NCI-H2107 treated with DMSO at 0.1 percent for 48 hours (cell line): ENCODE measurements around the gene SLC38A1.

Experiments
- DNase-seq: peaks from one replicate; lab custom pipeline; 2025; ENCODE audit not compliant: unreplicated experiment; lab: John Stamatoyannopoulos, UW

Gene SLC38A1

DNA sequence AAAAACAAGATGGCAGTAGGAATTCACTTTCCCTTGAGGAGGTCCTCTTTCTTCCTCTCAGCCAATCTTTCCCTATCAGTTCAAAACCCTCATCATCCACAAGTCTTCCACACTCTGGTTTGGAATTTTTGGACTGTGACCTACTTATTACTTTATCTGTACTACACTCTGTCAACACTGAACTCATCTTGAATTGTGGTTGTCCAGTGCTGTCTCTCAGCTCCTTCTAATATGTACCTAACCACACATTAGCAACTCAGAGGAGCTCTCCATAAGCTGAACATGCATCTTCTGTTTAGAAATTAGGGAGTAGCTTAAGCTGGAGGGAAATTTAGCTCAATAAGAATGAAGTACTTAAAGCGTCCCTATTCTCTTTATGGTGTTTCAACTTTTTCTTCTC, 34.8 kb downstream of the SLC38A1 start:
- DNase-seq = no peak

GRCh38 chr12:46233423-46233822, 35.4 kb downstream of the SLC38A1 start:
- no peak for DNase-seq

- DNase-seq = no peak
Measured at GRCh38 chr12:46230983-46231382, 37.9 kb downstream of the SLC38A1 start.

GRCh38 chr12:46230306-46230705, 38.5 kb downstream of the SLC38A1 start:
- DNase-seq = no peak

DNA sequence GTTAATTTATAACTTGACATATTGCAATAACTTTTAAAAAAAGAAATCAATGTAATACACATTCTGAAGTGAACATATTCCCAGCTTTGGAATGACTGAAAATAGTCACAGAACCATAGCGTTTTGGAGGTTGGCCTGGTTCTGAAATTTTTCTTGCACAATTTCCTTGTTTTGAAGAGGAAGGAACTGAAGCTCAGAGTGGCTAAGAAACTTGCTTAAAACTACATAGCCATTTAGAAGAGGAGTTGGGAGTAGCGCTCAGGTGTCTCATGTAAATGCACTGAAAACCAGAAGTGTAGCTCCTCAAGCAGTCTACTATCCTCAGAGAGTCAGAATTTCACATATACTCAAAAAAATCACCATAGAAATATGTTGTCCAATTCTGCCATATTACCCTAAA, 41.2 kb downstream of the SLC38A1 start:
- no peak for DNase-seq

DNA sequence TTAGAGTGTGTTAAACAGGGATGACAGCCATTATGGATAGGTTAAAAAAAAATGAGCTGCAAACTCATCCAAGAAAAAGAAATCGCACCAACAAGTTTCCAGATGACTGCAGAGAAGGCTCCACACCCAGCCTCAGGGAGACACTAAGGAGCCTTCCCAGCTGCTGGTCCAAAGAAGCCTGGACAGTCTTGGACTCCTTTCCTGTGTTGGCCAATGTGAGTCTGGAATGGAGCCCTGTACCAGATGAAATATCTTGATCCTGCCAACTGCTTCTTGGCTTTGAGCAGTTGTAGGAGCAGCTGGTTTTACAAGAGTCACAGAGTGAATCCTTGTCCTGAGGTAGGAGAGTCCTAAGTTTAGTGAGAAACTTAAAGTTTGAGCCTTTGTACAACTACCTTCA, 44.5 kb downstream of the SLC38A1 start:
- no peak for DNase-seq

DNA sequence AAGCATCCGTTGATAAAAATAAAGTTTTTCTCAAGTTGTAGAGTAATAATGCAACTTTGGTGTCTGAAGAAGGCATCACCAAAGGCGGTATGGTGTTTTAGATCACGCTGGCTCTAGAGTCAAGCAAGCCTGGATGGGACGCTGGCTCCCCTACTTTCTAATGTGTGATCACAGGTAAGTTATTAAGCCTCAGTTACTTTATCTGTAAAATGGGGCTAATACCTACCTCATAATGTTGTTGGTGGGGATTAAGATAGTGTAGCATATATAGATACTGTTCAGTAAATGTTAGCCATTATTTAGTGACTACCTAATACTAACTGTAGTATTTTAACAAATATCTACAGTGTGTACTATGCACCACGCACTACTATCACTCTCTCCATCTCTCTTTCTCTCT, 45.8 kb downstream of the SLC38A1 start:
- no peak for DNase-seq

- no peak for DNase-seq
Measured at GRCh38 chr12:46222636-46223035, 46.2 kb downstream of the SLC38A1 start.

DNA sequence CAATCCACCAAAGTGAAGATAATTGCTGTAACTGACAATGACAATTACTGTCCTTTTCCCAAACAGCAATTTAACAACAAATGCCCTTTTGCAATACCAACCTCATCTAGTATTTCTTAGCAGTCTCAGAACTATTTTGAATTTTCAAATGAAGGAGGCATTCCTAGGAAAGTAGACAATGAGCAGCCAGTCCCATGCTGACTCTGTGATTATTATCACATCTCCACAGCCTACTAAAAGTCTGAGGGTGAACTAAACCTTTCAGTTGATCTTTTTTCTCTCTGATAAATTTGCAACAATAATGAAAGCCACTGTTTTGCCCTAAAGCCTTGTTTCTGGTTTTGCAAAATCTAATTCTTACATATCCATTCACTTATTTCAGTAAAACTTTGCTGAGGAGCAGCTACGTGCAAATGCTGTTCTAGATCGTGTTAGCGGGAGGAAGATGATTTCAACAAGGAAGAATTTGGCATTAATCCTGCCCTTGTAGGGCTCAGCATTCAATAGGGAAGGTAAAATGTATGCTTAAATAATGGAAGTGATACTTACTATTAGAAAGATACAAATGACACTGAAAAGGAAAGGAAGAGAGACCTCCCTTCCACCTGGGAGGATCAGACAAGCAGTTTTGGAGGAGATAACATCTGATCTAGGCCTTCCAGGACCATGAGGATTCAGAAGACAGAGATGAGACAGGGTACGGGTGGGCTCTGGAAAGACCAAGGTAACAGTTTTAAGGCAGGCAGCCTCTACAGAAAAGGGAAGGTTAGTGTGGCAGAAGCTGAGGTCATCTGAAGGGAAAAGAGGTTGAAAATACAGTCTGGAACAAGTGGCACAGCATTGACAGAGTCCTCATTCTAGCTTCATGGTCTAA, 47.4 kb downstream of the SLC38A1 start:
- no peak for DNase-seq

- DNase-seq = no peak
Measured at GRCh38 chr12:46219877-46220655, 48.8 kb downstream of the SLC38A1 start.

DNA sequence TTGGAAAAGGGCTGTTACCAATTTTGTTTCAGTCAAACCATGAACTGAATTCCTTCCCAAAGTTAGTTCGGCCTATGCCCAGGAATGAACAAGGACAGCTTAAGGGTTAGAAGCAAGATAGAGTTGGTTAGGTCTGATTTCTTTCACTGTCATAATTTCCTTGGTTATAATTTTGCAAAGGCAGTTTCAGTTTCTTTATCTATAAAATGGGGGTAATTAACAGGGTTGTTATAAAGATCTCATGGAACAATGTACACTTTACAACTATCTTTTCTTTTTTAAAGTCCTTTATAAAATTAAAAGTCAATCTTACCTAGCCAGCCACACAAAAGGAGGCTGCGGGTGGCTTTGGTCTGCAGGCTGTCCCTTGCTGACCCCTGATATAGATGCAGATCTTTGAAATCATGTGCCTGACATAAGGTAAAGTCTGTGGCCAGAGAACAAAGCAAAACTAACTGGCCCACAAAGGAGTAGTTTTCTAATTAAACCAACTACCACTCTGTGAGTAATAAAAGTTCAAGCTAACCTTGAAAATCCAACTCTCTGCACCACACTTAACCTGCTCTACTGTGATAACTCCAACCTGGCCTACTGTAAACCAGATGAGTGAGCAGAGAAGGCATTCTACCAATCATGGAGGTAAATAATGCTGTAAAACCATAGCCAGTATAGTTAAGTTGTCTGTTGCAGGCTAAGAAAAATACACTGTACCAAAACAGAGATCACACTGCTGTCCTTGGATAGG, 49.5 kb downstream of the SLC38A1 start:
- DNase-seq = no peak

GRCh38 chr12:46218322-46219095, 50.3 kb downstream of the SLC38A1 start:
- DNase-seq = no peak

GRCh38 chr12:46217541-46218321, 51.1 kb downstream of the SLC38A1 start:
- no peak for DNase-seq

GRCh38 chr12:46214668-46215436, 54.0 kb downstream of the SLC38A1 start:
- DNase-seq = no peak

GRCh38 chr12:46212108-46212982, 56.5 kb downstream of the SLC38A1 start:
- peak; percentile 3 for DNase-seq

- no peak for DNase-seq
Measured at GRCh38 chr12:46210873-46211439, 57.9 kb downstream of the SLC38A1 start.

GRCh38 chr12:46209914-46210872, 58.6 kb downstream of the SLC38A1 start:
- DNase-seq = peak; percentile 98
